Measurements from ENCODE around the gene KRT34.

- TF ChIP-seq EZH2 (IDR thresholded peaks at IDR 0.05; ENCODE audit: insufficient read depth, low read length) (no peak), CTCF (IDR thresholded peaks at IDR 0.05; ENCODE audit: insufficient read depth, low read depth, low read length) (no peak)
Measured at GRCh38 chr17:41369023-41369422, 13.1 kb downstream of the KRT34 start.

Data from astrocyte (in vitro differentiated cells and primary cell).